KOPT-K1 (cell line): Measurements from ENCODE around the gene OR2Z1.

Source experiments
- H3K27ac ChIP-seq: fragments of 200-600 bp; sonication (generic); 2 replicates; pipeline ENCODE4 v1.5.1; 2016; ENCODE audit warnings: antibody characterized with exemption, mild to moderate bottlenecking, low read depth, low read length; ENCODE audit not compliant: poor library complexity, severe bottlenecking
- H3K36me3 ChIP-seq: fragments of 200-600 bp; sonication (generic); 2 replicates; pipeline ENCODE4 v1.5.1; 2017; ENCODE audit warnings: antibody characterized with exemption, mild to moderate bottlenecking, low read length, moderate library complexity; ENCODE audit not compliant: insufficient read depth
- H3K9me3 ChIP-seq: fragments of 200-600 bp; sonication (generic); 2 replicates; pipeline ENCODE4 v1.5.1; 2017; ENCODE audit warnings: antibody characterized with exemption, low read length, mild to moderate bottlenecking; ENCODE audit not compliant: insufficient read depth, poor library complexity, severe bottlenecking

OR2Z1 gene, protein sequence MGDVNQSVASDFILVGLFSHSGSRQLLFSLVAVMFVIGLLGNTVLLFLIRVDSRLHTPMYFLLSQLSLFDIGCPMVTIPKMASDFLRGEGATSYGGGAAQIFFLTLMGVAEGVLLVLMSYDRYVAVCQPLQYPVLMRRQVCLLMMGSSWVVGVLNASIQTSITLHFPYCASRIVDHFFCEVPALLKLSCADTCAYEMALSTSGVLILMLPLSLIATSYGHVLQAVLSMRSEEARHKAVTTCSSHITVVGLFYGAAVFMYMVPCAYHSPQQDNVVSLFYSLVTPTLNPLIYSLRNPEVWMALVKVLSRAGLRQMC

DNA sequence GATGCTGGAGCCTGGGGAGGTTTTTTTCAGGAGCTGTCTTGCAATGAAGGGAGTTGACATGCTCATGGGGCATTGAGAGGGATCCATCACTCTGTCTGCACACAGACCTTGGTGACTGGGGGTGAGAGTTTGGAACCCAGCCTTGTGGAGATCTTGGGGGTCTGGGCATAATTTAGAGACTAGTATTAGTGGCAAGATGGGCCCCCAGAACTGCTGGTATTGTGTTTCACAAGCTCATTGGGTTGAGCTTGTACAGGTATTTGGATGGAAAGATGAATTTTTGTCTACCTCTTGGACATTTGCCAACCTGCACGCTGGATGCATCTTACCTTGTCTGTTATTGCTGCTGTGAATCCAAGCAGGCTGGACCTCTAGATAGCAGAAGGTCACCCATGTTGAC lies at the start of gene OR2Z1:
Gene OR2Z1, plus strand, starts transcription at position 301 of the 400 bp plus-strand sequence. CDS start 9,395 bp downstream, outside the sequence.
- no peaks in the 10 kb centered on the region for H3K36me3 ChIP-seq
- no peak within 1 kb of the TSS for H3K27ac ChIP-seq
- no peaks in the 10 kb centered on the region for H3K9me3 ChIP-seq

DNA sequence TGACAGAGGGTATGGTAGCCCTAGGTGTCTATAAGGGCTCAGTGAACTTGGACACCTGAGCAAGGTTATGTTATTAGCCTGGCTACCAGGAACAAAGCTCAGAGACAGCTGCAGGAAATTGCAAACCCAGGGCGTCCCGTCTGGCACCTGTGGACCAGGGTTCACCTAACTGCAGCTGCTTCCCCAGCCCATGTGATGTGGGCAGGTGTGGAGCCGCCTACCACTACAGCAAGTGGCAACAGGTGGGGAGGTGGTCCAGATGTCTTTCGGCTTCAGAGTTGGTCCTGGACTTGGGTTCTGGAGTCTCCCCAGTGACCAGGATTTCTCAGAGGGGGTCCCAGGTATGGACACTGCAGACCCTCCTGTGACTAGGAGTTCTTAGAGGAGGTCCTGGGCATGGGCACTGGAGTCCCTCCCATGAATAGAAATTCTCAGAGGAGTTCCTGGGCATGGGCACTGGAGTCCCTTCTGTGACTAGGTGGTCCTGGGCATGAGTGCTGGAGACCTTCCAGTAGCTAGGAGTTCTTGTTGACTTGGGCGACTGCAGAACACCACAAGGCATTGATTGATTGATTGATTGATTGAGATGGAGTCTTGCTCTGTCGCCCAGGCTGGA lies 48.0 kb upstream of the OR2Z1 start:
- H3K36me3 ChIP-seq, result peaks cover 54% of the 10 kb centered on the region
- no peaks in the 10 kb centered on the region for H3K9me3 ChIP-seq

DNA sequence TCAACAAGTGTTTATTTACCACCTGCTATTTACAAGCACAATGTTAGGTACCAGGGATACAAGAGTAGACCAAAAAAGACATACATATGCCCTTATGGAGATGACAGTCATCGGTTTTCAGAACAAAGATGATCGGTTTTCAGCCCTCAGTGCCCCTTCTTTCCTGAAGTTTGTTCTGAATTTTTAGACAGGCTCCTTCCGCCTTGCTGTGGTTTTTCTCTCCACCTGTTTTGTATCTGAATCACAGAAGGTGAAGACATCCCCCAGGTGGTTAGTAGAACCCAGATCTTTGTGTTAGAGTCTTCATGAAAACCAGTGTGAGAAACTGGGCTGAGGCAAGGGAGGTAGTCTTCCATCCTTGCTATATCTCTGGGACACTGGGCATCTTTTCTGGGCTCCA lies 46.4 kb upstream of the OR2Z1 start:
- Histone ChIP-seq H3K9me3 (no peaks in the 10 kb centered on the region), H3K36me3 (peaks cover 59% of the 10 kb centered on the region)

More for the DNA sequence above, 48.0 kb upstream of the OR2Z1 start:
- peak overlapping the region; percentile 30 for H3K27ac ChIP-seq

DNA sequence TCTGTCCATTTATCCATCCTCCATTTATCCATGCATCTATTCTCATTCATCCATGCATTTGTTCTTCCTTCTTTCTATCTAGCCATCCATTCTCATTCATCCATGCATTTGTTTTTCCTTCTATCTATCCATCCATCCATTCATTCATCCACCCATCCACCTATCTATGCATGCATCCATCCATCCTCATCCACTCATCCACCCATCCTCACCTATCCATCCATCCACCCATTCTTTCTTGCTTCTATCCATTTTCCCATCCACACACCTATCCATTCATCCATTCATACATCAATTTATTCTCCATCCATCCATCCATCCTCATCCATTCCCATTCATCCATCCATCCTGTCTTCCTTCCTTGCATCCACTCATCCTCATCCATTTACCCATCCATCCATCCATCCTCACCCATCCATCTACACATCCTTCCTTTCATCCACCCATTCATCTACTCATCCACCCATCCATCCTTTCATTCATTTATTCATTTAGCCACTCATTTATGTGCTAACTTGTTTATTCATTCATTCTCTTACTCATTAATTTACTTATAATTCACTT lies 43.1 kb upstream of the OR2Z1 start:
- Histone ChIP-seq H3K36me3 (peaks cover 70% of the 10 kb centered on the region), H3K9me3 (no peaks in the 10 kb centered on the region)

More for the DNA sequence above, 46.4 kb upstream of the OR2Z1 start:
- peak overlapping the region; percentile 49 for H3K27ac ChIP-seq

DNA sequence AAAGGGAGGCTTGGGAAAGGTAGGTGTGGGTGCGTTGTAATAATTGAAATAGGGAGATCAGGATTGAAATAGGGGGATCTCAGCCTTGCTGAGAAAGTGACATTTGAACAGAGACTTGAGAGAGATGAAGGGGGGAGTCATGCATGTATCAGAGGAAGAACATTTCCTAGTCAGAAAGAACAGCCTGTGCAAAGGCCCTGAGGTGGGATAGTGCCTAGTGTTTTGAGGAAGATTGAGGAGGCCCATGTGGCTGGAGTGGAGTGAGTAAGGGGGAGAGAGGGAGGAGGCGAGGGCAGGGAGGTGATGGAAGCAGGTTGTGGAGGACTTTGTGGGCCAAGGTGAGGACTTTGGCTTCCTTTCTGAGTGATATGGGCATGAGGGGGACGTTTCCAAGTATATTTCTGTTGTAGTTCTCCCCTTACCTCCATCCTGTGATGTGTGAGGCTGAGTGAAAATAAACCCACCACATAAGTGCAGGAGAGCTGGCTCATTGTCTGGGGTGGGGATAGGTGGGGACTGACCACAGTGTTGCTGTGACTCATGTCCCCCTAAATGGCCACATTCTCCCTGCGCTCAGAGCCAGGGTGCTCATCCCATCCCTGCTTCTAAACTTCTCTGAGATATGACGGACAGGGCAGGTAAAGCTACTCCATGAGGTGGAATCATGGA lies 40.6 kb upstream of the OR2Z1 start:
- Histone ChIP-seq H3K36me3 (peaks cover 59% of the 10 kb centered on the region), H3K9me3 (no peaks in the 10 kb centered on the region), H3K27ac (peak overlapping the region; percentile 55)

More for the DNA sequence above, 43.1 kb upstream of the OR2Z1 start:
- no peak overlapping the region for H3K27ac ChIP-seq

DNA sequence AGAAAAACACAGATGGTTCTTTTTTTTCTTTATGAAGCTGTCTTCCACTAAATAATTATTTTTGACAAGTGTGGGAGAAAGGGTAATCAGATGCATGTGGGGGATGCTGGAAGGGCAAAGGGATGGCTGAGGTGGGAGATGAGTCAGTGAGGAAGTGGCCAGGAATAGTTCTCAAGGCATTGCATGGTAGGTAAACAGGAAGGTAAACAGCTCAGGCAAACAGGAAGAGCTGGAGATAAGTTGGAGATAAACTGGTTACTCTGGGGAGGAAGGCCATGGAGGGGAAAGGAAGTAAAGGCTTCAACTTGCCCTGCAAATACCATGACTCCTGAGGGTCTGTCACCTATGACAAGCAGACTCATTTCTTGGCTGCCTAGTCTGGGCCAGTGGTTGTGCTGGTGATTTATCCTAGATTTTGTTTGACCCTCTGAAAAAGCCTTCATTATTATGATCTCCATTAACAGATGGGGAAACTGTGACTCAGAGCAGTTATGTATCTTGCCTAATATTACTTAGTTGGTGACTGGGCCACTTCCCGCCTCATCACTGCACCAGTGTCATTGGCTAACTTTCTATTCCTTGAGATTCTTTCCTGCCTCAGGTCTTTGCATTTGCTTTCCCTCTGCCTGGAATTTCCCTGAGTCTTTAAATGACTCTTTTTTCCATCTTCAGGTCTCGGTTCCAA lies 39.9 kb upstream of the OR2Z1 start:
- Histone ChIP-seq H3K9me3 (no peaks in the 10 kb centered on the region), H3K27ac (peak overlapping the region; percentile 55), H3K36me3 (peaks cover 52% of the 10 kb centered on the region)

DNA sequence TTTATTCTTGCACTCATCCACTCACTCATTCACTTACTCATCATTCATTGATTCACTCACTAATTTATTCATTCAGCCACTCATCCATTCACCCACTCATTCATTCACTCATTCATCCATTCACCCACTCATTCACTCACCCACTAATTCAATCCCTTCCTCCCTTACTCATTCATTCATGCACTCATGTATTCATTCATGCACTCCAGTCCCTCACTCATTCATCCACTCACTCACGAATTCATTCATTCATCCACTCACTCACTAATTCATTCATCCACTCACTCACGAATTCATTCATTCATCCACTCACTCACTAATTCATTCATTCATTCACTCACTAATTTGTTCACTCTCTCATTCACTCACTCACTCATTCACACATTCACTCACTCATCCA lies 39.0 kb upstream of the OR2Z1 start:
- no peaks in the 10 kb centered on the region for H3K9me3 ChIP-seq
- H3K27ac ChIP-seq, result peak overlapping the region; percentile 83
- peaks cover 43% of the 10 kb centered on the region for H3K36me3 ChIP-seq

DNA sequence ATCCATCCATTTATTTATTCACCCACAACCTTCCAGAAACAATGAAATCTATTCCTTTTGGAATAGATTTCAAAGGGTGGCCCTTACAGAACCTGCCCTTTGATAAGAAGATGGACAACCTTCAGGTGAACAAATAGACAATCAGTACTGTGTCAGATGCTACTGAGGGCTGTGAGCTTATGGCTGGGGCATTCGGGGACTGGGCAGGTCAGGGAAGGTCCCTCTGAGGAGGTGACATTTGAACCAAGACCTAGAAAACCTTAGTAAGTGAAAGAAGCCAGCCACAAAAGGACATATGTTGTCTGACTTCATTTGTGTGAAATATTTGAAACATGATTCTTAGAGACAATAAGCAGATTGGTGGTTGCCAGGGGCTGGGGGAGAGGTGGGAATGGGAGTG lies 38.5 kb upstream of the OR2Z1 start:
- no peaks in the 10 kb centered on the region for H3K9me3 ChIP-seq
- H3K36me3 ChIP-seq, result peaks cover 38% of the 10 kb centered on the region
- H3K27ac ChIP-seq, result peak overlapping the region; percentile 83

DNA sequence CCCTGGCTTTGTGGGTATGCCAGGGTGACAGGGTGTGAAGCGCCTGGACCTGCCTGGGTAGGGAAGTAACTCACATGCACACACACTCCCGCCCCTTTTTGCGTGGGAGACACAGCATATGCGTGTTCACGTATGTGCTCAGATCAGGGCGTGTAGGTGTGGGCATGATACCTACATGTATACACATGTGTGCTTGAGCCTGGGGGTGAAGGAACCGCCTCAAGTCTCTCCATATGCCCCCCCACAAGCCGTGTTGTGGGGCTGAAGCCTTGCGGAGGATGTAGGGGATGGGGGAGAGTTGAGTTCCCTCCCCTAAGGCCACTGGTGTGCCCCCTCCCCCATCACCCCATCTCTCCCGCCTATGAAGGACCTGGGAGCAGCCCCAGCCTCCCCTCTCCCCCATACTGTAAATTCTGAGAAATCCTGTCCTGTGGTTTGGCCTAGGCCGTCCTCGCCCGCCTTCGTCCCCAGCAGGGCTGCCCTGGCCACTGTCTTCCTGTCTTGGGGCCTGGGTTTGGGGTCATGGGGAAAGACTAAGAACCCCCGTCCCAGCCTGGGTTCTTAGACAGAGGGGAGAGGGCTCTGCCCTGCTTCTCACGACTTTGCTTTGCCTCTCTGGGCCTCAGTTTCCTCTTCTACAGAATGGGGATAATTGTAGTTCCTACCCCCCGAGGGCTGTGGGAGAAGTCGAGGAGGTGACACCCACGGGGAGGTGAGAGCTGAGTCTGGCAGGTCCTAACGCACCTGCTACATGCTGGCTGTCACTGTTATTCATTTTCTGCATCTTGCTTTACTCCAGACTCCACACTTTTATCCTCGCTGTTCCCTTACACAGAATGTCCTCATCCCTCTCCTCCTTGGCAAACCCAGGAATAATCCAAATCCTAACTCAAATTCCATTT lies 37.2 kb upstream of the OR2Z1 start:
- H3K27ac ChIP-seq, result peak overlapping the region; percentile 83
- H3K36me3 ChIP-seq, result peaks cover 27% of the 10 kb centered on the region

DNA sequence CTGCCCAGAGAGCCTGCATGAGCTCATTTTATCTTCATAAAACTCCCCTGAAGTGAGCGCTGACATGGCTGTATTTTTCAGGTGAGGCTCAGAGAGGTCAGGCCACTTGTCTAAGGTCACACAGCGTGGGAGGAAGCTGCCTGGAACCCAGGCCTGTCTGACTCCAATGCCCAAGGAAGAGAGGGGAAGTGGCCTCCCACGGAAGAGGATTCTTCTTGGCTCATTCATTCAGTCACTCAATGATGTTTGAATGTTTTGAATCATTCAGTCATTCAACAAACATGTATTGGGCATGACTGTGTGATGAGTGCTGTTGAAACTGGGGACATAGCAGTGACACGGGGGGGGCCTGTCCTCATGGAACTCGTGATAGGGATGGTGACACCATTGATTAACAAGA lies 34.9 kb upstream of the OR2Z1 start:
- peak overlapping the region; percentile 83 for H3K27ac ChIP-seq
- H3K36me3 ChIP-seq, result peaks cover 11% of the 10 kb centered on the region
- H3K9me3 ChIP-seq, result no peaks in the 10 kb centered on the region

More for the DNA sequence above, 37.2 kb upstream of the OR2Z1 start:
- no peaks in the 10 kb centered on the region for H3K9me3 ChIP-seq

DNA sequence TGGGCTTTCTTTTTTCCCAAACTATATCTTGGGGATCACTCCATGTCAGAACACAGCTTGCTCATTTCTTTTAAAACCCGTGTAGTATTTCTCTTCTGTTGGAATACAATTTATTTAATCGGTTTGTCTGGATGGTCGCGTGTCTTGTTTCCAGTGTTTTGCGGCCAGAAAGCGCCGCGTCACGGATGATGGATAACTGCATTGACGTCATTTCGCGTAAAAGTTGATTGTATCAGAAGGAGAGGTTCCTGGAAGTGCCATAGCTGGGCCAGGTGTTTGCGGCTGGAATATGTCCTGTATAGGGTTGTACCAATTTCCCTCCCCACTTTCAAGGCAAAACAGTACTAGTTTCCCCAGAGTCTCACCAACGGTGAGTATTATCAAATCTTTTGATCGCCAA lies 32.5 kb upstream of the OR2Z1 start:
- no peaks in the 10 kb centered on the region for H3K9me3 ChIP-seq
- no peaks in the 10 kb centered on the region for H3K36me3 ChIP-seq
- peak overlapping the region; percentile 83 for H3K27ac ChIP-seq

DNA sequence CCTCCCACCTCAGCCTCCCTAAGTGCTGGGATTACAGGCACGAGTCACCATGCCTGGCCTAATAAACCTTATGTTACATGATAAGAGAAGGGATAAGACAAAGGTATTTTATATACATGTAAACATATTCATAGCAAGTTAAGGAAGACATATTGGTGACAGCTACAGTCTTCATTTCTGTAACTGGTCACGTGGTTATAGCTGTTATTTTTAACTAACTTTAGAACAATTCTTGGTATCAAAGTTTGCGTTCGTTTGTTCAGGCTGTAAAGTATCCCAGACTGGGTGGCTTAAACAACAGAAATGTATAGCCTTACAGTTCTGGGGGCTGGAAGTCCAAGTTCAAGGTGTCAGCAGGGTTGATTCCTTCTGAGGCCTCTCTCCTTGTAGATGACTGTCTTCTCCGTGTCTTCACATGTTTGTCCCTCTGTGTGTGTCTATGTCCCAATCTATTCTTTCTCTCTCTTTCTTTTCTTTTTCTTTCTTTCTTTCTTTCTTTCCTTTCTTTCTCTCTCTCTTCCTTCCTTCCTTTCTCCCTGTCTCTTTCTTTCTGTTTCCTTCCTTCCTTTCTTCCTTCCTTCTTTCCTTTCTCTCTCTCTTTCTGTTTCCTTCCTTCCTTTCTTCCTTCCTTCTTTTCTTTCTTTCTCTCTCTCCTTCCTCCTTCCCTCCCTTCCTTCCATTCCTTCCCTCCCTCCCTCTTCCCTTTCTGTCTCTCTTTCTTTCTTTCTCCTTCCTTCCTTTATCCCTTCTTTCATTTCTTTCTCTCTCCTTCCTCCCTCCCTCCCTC lies 30.5 kb upstream of the OR2Z1 start:
- Histone ChIP-seq H3K36me3 (no peaks in the 10 kb centered on the region), H3K9me3 (no peaks in the 10 kb centered on the region), H3K27ac (peak overlapping the region; percentile 83)

DNA sequence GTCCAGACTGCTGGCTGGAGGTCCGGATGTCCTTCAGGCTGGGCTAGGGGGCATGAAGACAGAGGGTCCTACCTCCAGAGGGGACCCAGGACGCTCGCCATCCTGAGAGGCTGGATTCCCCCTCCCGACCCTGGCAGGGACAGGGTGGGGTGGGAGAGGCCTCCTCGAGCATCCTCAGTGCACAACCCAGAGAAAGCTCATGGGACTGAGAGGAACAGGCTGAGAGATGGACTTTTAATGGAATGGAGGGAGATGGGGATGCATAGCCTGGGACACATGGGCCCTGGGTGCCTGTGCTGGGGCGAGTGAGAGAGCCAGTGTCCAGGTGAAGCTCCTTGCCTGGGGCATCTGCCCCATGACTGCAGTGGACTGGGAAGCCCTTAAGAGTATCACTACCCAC lies 25.9 kb upstream of the OR2Z1 start:
- no peaks in the 10 kb centered on the region for H3K9me3 ChIP-seq
- peak overlapping the region; percentile 16 for H3K27ac ChIP-seq
- no peaks in the 10 kb centered on the region for H3K36me3 ChIP-seq
